HG03558 (cell line): Measurements from ENCODE around the gene TSPYL4.
"Not testable (repeated sequence)": the region's sequence is repeated elsewhere in the genome, so short reads cannot be mapped to it uniquely, and the experiment has no call there.

Source experiments
- ATAC-seq: cut with Tn5 transposase; IDR thresholded peaks from one replicate; pipeline ENCODE4 v1.9.1; 2021; ENCODE audit warnings: moderate number of reproducible peaks; ENCODE audit not compliant: unreplicated experiment; ENCODE audit errors: extremely low read depth

The TSPYL4 gene

DNA sequence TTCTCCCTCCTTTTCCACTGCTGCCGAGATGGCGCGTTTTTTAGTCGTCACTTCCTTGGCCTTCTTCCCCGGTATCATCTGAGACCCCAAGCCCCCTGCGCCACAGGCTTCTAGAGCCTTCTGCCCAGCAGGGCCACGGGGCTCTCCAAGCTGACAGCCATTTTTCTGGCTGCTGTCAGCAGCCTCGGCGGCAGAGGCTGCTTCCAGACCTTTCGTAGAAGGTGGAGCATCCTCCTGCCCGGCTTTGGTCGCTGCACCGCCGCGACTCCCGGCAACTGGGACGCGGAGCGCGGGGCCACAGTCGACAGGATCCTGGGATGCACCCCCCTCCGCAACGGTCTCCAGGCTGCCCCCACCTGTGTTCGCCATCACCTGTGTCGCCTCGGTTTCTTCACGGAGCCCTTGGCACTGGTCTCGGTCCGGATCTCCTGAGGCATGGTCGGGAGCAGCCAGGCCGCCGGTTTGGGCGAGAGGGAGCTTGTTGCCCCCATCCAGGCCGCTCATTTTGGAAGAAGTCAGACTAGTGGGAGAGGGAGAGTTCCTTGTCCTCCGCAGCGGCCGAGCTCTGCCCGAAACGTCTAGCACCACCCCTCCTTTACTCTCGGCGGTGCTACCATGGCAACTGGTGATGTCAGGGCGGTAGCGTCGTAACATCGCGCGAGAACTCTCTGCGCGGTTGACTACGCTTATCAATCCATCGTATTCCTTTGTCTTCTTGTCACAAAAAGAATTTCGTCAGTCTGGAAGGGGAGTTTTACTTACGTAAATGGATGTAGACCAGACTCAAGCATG, at the start of gene TSPYL4:
Gene TSPYL4, minus strand, starts transcription at position 571 of the 792 bp plus-strand sequence. Its CDS starts 67 bp downstream, at position 504.
- ATAC-seq: peak; percentile 99

DNA sequence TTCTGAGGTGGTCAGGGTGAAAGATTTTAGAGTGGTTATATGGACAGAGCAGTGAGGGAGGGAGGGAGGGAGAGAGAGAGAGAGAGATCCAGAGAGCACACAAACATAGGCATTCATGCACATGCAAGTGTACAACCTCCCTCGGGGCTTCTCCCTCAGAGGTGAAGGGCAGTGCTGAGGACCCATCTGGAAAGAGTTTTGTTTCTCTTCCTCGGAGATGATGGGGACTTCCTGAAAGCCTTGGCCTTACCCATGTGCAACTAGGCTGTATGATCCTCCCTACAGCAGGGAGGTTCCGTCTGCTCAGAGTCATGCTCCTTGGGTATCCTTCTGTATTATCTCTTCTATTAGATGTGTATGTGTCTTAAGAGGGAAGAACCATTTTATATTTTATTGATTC, 47.2 kb upstream of the TSPYL4 start:
- no peak for ATAC-seq

DNA sequence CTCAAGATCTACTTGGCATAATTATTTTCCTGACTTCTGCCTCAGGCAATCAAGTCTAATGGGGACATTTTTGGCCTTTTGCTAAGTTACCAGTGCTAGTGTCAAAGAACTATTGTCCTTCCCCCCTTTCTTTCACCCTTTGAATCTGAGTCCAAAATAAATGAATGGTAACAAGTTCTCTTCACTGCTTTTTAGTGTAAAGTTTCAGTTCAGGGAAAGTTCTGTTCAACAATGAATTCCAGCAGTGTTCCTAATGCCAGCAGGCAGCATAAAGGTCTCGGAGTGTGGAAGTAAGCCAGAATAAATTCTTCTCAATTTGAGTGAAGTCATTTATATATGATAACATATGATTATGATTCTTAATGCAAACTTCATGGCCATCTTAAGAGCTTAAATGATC, 46.7 kb upstream of the TSPYL4 start:
- ATAC-seq: no peak

DNA sequence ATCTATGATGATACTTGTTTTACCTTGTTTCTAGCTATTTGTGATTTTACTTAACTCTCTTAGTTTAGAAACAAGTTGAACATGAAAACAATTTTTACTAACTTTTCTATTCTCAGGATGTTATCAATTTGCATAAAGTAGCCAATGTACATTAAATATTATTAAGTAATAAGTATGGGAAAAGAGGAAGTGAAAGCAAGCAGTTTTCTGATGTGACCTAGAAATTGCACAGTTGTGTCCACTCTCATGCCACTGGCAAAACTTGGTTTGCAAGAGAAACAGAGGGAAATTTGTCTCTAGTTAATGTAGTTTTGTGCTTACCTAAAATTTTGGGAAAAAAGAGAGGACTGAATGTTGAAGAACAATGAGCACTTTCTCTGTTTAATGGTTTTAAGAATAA, 45.1 kb upstream of the TSPYL4 start:
- ATAC-seq: peak; percentile 61

DNA sequence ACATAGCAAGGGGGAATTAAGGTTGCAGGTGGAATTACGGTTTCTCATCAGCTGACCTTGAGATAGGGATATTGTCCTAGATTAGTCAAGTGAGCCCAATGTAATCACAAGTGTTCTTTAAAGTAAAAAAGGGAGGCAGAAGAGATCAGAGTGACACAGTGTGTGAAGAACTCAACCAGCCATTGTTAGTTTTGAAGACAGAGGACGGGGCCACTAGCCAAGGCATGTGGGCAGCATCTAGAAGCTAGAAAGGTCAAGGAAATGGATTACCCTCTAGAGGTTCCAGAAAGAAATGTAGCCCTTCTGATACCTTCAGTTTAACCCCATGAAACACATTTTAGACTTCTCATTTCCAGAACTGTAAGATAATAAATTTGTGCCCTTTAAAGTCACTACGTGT, 44.4 kb upstream of the TSPYL4 start:
- no peak for ATAC-seq

DNA sequence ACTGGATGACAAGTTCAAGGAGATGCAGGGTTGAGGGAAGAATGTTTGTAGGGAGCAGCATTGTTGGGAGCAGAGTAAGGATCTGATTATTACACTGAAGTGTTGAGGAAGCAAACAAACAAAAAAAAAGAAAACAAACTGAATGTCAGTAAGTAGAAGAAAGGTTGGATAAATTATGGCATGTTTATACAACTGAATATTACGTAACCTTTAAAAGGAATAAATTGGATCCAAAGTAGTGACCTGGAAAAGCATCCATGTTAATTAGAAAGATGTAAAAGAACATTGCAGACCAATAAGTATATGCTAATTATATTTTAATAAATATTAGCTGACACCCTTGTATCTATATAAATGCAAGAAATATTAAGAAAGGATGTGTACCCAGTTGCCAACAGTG, 38.7 kb upstream of the TSPYL4 start:
- ATAC-seq: no peak

DNA sequence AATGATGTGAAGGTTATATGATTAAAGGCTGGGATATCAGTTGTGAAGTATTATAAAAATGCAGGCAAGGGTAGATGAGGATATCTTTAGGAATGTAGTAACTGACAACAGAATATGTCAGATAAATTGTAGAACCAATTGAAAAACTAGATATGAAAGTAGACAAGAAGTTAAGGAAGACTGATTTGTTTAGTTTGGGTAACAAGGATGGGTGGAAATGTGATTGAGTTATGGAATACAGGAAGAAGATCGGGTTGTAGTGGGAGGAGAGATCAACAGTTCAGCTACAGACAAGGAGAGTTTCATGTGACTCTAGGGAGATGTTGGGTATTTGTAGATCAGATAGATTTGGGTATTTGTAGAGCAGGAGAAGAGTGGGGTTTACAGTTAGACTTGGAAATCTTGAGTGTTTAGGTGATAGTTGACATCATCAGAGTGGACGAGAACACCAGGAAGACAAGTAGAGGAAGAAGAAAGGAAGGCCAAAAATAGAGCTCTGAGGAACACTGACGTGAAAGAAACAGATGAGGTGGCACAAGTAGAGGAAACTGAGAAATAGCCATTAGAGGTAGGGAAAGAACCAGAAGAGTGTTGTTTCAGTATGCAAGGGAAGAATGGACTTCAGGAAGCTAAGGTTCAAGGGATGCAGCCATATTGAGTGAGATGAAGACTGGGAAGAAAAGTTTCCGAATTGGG, 38.0 kb upstream of the TSPYL4 start:
- ATAC-seq: no peak

DNA sequence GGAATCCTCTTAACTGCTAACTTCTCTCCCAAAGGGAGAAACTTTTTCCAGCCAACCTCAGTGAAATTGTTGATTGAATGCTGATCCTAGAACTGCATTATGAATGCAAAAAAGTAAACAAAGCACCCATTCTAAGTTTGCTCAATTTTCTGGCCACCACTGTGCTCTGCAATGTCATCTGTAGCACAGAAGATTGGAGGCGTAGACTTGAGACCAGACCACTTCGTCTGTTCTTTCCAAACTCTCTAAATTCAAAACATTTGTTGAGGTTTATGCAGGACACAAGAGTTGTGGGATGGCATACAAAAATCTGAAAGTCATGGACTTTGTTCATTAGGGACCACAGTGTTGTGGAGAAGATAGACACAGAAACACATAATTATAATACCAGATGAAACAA, 36.9 kb upstream of the TSPYL4 start:
- ATAC-seq: no peak

DNA sequence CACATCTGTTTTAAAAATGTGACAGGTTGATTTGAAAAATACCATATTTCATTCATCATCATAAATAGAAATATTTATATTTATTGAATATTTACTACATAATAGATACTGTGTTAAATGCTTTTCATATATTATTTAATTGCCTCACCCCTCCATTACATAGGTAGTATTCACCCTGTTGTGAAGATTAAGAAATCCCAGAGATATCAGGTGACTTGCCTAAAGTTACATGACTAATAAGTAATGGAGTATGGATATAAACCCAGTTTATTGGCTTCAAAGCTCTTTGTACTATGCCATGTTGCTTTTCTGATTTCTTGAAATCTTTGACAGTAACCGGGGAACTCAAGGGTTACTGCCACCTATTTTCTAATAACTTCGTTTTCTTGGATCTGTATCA, 36.0 kb upstream of the TSPYL4 start:
- ATAC-seq: no peak

DNA sequence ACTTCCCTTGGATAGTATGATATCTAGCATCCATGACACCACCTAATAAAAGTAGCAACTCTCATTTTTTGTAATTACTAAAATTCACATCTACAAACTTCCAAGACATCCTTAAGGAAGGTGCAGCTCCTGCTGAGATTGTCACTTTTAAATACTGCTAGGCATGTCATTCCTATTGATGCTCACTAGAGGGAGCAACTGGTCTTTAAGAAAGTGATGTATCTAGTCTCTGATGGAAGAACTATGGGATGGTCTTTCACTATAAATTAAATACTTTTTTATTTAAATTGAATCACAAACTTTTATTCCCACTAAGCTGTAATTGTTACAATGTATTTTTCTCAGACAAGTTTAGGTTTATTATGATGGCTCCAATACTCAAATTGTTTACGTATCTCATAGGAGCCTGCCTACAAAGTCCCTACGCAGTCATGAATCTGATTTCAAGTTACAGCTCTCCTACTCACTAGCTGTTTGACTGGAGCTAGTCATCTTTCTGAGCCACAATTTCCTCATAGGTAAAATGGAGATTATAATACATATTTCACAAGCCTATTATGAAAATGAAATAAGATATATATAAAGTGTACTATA, 33.9 kb upstream of the TSPYL4 start:
- no peak for ATAC-seq

DNA sequence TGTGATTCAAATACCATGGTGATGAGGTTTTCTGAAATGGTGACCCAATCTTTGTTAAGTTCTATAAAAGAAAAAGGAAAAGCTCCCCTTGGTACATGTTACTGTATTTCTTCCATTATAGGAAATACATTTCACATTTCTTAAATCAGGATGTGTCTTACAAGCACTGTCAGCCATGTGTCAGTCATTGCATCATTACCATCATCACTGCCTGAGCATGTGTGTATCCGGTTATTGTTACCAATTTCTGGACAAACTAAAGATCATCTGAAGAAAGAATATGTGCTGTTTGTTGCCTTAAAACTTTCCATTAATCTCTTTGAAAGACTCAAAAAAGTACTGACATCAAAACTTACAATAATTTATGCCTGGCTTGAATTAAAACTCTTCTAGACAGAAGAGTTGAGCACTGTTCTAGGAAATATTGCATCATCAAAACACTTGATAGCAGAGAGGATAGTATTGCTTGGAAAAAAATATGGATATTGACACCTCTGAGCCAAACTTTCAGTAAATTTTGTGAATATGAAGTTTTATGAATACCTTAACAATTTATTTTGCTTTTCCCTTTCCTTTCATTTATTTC, 33.0 kb upstream of the TSPYL4 start:
- ATAC-seq: no peak

DNA sequence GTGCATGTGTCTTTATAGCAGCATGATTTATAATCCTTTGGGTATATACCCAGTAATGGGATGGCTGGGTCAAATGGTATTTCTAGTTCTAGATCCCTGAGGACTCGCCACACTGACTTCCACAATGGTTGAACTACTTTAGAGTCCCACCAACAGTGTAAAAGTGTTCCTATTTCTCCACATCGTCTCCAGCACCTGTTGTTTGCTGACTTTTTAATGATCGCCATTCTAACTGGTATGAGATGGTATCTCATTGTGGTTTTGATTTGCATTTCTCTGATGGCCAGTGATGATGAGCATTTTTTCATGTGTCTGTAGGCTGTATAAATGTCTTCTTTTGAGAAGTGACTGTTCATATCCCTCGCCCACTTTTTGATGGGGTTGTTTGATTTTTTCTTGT, 31.1 kb upstream of the TSPYL4 start:
- not testable (repeated sequence) for ATAC-seq

DNA sequence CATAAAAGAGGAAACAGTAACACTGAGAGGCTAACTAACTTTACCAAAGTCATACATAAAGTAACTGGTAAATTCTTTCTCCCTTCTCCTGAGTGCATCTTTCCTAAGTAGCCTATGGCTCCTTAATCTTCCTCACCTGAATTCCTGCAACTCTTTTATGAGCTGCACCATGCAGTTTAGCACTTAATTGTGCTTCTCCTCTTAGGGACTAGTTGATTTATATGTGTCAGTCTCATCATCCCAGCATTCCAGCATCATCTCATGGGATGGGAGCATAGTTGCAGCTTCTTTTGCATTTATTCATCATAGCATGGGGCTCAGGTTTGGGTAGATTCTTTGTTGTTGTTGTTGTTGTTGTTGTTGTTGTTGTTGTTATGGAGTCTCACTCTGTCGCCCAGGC, 29.3 kb upstream of the TSPYL4 start:
- no peak for ATAC-seq

DNA sequence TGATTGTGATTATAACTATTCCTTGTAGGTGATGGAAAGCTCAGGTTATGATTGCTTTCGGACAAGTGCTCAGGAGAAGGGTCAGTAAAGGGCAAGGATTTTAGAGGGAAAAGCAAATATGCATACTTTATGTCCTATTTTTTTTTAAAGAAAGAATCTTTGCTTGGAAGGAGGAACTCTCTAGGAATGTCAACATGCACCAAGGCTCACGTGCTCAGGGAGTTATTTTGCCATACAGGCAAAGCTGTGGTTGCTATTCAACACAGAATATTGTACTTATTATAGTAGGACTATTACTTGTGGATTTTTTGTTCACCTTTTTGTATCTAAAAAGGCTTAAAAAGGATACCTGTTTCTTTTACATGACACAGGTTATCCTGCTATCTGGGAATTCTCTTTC, 28.8 kb upstream of the TSPYL4 start:
- no peak for ATAC-seq

DNA sequence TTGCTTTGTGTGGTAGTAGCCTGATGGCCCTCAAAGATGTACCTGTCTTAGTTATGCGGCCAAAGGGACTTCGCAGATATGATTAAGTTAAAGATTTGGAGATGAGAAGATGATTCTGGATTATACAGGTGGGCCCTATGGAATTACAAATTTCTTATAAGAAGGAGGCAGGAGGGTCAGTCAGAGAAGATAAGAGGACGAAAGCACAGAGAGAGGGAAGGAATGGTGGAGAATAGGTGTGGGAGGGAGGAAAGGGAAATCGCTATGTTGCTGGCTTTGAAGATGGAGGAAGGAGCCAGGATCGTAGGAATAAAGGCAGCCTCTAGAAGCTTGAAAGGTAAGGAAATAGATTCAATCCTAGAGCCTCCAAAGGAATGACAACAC, 27.1 kb upstream of the TSPYL4 start:
- ATAC-seq: no peak

DNA sequence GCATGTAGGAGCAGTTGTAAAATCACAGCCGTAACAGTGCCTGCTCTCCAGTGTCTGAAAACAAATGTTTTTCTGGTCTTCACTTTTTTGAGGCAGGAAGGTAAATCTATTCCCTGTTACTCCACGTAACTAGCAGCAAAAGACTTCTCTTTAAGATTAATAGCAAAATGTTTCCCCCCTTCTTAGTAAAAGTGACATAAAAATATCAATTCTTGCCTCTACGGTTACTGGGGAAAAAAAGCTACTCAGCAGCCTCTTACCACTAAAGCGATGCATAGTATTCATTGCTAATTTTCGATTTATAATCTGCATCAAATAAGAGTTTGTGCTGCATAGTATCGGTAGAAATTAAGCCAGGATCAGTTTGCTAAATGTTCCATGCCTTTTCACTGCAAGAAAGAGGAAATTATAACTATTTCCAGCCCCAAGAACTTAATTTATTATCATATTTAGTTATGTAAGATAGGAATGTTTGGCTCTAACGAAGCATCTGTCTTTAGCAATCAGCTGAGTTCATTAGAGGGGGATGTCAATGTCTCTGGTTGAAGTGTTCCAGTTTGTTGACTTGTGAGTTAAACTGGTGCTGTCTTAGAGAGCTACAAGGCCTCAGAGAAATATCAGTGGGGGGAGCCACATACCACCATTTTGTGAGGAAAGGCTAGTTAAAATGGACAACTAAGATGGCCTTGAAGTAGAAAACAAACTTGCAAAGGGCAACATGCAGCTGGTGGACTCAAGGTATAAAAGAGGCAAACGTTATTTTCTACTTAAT, 26.5 kb upstream of the TSPYL4 start:
- ATAC-seq: no peak

DNA sequence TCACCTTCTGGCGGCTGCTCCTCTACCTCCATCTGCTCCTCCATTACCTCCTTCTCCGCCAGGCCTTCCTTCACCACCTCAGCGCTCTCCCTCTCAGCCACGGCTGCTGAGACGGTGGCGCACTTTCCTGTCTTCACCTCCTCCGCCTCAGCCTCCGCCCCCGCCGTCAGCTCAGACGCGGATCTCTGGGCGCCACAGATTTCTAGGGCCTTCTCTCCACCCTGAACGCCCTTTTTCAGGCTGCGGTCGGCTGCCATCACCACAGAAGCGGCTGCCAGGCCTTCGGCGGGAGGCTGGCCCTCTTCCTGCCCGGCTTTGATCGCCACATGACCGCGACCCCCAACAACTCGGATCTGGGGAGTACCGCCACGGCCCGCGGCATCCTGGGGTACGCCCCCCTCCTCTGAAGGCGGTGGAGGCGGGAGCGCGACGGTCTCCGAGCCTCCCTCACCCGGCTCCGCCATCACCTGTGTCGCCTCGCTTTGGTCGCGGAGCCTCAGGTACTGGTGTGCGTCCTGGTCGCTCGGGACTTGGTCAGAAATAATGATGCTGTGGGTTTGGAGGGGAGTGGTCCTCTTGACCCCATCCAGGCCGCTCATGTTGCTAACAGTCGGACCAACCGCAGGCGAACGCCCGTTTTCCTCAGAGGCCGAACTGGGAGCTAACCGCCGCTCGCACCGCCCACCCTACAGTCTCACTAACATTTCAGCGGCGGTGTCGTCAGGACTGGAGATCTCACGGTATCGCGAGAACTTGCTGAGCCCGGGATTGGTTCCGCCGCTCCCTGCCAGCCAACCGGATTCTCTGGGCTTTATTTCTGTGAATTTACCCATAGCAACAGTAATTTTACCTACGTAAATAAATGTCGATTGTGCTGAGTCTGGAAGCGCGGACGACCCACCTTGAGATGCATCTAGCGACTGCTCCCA, 25.6 kb upstream of the TSPYL4 start, which contains the start of gene TSPYL1:
Gene TSPYL1, minus strand, starts transcription at position 699 of the 929 bp plus-strand sequence. Its CDS starts 100 bp downstream, at position 599.
- ATAC-seq: peak; percentile 88

DNA sequence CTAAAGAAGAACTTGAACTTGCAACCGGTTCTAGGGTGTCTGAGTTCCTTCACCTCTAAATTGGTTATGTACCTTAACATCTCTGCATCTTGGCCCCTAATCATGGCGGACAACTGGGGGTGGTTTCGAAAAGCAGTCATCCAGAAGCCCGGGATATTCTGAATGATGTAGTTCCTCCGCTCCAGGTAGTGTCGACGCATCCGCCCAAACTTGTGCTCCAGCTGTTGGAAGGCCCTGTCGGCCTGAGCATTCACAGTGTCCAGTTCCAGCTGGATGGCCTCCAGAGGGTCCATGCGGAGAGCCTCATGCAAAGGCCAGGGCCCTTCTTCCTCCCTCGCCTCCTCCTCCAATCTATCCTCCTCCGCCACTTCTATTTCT, 25.0 kb upstream of the TSPYL4 start:
- ATAC-seq: peak; percentile 1

DNA sequence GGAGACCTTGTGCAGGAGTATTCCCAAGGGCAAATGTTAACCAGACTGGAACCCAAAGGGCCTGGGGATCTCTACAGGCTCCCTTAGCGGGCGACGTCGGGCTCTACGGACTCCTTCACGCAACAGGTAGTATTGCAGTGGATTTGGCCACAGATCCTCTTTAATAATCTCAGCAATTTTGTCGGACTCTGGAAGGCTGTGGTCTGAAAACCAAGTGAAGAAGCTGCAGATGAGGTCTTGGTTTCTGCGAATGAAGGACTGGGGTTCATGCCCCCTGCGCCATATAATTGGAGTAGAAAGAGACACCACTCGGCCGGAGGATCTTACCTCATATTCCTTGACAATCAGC, 24.6 kb upstream of the TSPYL4 start:
- no peak for ATAC-seq
